ENCODE results near the gene MTERF2. TPM values are rescaled to one million over a fixed set of nuclear protein-coding genes. Genes with fewer than 3 reads are reported as not detected.

MTERF2 gene
- total RNA-seq, 1 experiment from 2014 or later = 5.0 TPM

DNA sequence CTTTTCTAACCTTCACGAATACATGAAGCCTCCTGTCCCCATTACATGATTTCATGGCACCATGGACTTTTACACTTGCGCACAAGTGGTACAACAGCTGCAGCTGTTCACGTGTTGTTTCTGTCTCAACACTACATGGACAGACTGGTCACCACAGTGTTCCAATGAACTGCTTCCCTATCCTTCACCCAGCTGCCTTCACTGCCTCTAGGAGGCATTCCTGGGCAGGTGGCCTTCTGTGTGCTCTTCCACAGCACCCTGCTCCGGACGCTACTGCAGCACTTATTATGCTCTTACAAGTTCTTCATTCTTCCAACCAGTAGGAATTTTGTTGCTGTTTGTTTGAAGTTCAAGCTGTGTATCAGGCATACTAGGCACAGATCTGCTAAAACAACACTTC, 1.5 kb downstream of the MTERF2 start:
- no peak overlapping the region for H4K91ac ChIP-seq (ENCODE audit: insufficient read length, low read depth, low read length)
- H3K18ac ChIP-seq (ENCODE audit: insufficient read length, low read depth, low read length) = no peak overlapping the region
- no peaks in the 10 kb centered on the region for H3K27me3 ChIP-seq (ENCODE audit: insufficient read depth, low read length)
- H3K4me1 Mint-ChIP-seq = peaks cover 18 to 22% of the 10 kb centered on the region in 2 experiments
- H4K5ac ChIP-seq (ENCODE audit: insufficient read length, low read depth, low read length) = no peak overlapping the region
- H3K9me3 Mint-ChIP-seq = no peaks in the 10 kb centered on the region; a peak in 1 of 5 replicates
- H3K23me2 ChIP-seq (ENCODE audit: insufficient read length, low read depth, low read length, poor library complexity, severe bottlenecking) = peaks cover 6% of the 10 kb centered on the region
- peaks cover 13 to 25% (median 21%) of the 10 kb centered on the region in 3 experiments; a peak in 6 of 7 replicates for H3K36me3 Mint-ChIP-seq (ENCODE audit: insufficient read depth in 1 of 3, low read depth in 3 of 3)
- H3K79me2 ChIP-seq (ENCODE audit: insufficient read depth, low read length) = no peaks in the 10 kb centered on the region
- no peak overlapping the region for H2BK20ac ChIP-seq (ENCODE audit: low read depth, low read length, poor library complexity, severe bottlenecking)
- no peaks in the 10 kb centered on the region for H3K9me3 ChIP-seq (ENCODE audit: control insufficient read depth, low read depth, low read length)
- H3T11ph ChIP-seq (ENCODE audit: low read length) = no peak overlapping the region
- H3K56ac ChIP-seq (ENCODE audit: insufficient read length, low read depth, low read length) = no peak overlapping the region
- H4K20me1 ChIP-seq (ENCODE audit: control insufficient read depth, insufficient read depth, insufficient read length) = no peaks in the 10 kb centered on the region
- H3K27ac ChIP-seq (ENCODE audit: insufficient read length, low read depth, low read length) = no peak overlapping the region
- no peak overlapping the region for H2AFZ ChIP-seq (ENCODE audit: low read length)
- H3K23ac ChIP-seq (ENCODE audit: insufficient read length, low read depth, low read length) = no peak overlapping the region
- H2AK5ac ChIP-seq (ENCODE audit: insufficient read length, low read length) = no peak overlapping the region
- H2BK120ac ChIP-seq (ENCODE audit: low read depth, low read length, poor library complexity, severe bottlenecking) = no peak overlapping the region
- no peak for TF ChIP-seq CTCF (conservative IDR thresholded peaks at IDR 0.05)
- no peaks in the 10 kb centered on the region; the same call in 1 of the 2 replicates for H3K27me3 Mint-ChIP-seq (ENCODE audit: low read depth)
- no peak overlapping the region for H3K9ac ChIP-seq (ENCODE audit: extremely low read depth, insufficient read length, low read length)
- H3K4ac ChIP-seq (ENCODE audit: low read depth, low read length) = no peak overlapping the region
- H3K27ac Mint-ChIP-seq = no peak overlapping the region
- H3K14ac ChIP-seq (ENCODE audit: insufficient read depth, low read length) = no peak overlapping the region
- H2BK15ac ChIP-seq (ENCODE audit: low read depth, low read length) = no peak overlapping the region
- no peak overlapping the region for H4K8ac ChIP-seq (replicated peaks; ENCODE audit: insufficient read length, low read depth, low read length)
- no peak for DNase-seq
- H3K4me3 Mint-ChIP-seq = peak overlapping the region; percentile 82 to 89; a peak in 1 of 5 replicates
- H2BK5ac ChIP-seq (ENCODE audit: insufficient read length, low read length) = no peak overlapping the region
- no CpG with 5 or more reads among the region's 5 CpGs for WGBS (ENCODE audit: extremely low coverage, insufficient read length, low lambda C conversion rate)
- H3K79me1 ChIP-seq (ENCODE audit: insufficient read depth, low read depth, low read length, poor library complexity, severe bottlenecking) = no peaks in the 10 kb centered on the region
- no peaks in the 10 kb centered on the region; the same call in 1 of the 2 replicates for H3K4me1 ChIP-seq (ENCODE audit: insufficient read depth, low read length)
- no peak overlapping the region for H3K4me2 ChIP-seq (ENCODE audit: insufficient read depth, insufficient read length, low read length)
- no peak overlapping the region for H2BK12ac ChIP-seq (ENCODE audit: insufficient read length, low read depth, low read length)

Measured in H9 (cell line).